HG02623 (cell line): ENCODE results near the gene PTPRF.

Source experiments
- ATAC-seq: cut with Tn5 transposase; IDR thresholded peaks from one replicate; pipeline ENCODE4 v1.9.1; 2021; ENCODE audit warnings: moderate library complexity; ENCODE audit not compliant: unreplicated experiment

PTPRF gene

DNA sequence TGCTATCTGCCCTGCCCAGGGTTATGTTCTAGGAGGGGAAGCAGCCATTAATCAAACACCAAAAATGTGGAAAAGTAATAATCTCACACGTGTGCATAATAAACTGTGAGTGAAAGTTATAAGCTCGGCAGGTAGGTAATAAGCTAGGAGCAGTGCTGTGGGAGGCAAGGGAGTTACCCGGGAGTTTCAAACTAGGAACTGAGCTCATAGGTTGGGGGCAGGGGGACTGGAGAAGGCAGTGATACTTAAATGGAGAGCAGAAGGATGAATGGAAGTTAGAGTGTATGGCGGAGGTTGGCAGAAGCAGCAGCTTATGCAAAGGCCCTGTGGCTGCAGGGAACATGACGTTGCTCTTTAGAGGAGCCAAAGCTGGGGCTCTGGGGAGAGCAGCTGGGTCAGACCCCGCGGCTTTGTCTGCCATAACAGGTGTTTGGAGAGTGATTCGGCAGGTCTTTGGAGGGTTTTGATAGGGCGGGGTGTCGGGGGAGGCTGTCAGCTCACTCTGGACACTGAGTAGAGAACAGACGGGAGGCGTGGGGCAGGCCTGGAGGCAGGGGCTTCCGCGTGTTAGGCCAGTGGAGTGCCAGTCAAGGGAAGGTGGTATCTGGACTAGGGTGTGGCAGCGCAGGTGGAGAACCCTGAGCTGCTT, 20.0 kb downstream of the PTPRF start:
- ATAC-seq, result no peak

DNA sequence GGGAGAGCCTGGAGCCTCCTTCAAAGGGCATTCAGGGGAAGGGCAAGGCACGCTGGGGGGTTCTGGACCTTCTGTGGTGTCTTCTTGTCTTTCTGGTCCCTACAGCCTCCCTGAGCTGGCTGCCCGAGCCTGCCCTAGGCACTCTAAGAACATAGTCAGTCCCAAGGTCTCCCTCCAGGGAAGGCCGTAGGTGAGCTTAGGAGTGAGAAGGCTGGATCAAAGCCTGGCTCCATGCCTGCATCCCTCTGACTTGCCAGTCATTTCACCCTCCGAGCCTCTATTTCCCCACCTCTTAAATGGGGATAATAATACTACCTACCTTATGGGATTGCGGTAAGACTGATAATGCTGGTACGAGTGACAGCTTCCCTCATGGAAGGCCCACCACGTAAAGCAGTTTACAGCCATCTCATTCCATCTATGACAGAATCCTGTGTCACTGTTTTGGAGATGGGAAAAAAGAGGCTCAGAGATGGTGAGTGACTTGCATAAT, 20.8 kb downstream of the PTPRF start:
- ATAC-seq, result no peak

DNA sequence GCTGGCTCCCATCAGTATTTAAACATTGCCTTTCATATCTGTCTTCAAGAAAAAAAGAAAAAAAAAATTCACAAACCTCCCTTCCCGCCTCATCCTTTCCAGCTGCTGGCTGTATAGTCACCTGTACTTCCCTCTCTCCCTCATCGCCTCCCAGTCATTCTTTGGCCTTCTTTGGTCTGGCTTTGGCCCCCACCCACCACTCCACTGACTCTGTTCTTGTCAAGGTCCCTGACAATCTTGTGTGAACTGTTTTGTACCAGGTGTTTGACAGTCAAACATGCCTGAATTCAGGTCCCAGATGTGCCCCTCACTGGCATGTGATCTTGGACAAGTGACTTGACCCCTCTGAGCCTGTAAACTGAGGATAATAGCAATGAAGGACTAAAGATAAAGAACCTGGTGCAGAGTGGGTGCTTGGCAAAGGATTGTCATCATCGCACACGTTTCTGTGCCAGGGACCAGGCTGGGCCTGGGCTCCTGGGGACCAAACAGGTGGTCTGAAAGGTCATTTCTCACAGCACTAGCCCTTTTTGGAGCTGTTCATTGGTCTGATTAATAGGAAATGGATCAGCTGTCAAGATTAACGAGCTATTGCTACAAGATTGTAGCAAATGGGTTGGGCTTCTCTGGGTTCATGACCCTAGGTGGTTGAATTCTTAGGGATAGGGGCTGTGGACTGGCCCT, 21.5 kb downstream of the PTPRF start:
- no peak for ATAC-seq

DNA sequence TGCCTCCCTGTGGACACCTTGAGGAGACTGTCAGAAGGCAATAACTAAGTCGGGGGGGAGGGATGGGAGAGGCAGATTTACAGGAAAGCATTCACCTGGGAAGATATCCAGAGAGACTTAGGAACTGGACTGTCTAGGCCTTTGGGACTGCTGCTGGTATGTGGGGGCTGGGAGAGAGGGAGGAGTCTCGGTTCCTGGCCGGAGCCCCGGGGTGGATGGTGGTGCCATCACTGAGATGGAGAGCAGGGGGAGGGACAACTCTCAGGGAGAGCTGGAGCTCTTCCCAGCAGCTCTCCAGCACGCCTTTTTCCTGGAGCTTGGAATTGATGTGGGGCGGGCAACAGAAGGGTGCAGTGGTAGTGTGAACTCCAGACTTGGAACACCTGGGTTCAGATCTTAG, 22.1 kb downstream of the PTPRF start:
- no peak for ATAC-seq

DNA sequence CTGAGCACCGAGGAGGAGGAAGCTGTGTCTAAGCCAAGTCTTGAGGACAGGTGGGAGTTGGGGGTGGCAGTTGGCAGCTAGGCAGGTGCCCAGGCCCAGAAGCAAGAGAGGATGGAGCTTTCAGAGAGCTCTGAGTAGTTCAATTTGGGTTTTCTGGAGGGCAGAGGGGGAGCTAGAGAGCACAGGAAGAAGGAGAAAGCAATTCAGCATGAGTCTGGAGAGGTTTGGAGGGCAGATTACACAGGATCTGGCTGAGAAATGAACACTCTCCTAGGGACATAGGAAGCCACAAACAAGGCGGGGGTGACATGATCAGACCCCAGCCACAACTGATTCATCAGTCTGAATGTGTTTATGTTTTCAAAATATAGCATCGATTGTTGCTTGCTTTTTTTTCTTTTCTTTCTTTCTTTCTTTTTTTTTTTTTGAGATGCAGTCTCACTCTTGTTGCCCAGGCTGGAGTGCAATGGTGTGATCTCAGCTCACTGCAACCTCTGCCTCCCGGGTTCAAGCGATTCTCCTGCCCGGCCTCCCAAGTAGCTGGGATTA, 23.8 kb downstream of the PTPRF start:
- no peak for ATAC-seq

DNA sequence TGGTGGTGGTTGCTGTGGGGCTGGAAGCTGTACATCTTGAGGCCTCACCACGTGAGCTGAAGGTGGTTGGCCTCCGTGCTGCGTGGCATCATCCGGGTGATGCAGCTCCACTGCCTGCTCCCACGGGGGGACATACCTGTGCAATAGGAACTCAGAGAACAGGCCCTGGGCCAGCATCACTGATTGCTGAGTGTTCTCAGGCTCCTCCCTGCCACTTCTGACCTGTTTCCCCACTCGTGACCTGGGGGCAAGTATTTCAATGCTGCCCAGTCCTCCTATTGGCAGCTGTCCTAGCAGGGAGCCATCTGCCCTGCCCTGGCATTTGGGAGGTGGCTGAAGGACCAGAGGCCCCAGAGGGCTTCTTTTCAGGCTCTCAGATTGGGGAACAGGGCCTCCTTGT, 26.1 kb downstream of the PTPRF start:
- no peak for ATAC-seq

DNA sequence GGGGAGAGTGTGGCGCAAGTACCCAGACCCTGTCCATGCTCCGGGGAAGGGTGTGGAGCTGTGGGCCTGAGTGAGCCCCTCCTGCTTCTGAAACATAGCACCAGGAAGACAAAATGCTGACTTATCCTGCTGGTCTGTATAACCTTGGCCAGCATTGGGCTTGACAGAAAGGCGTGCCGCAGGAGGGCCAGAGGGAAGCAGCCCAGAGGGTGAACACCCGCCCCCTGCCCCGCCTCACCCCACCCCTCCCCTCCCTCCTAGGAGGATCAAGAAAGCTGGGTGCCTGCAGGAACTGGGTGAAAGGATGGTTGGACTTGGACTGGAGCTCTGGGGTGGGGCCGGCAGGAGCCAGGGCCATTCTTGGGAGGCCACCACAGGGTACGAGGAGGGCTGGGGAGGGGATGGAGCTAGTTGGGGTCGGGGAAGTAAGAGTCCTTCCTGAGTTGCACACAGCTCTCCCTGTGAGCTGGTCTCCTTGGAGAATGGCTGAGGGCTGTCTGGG, 27.1 kb downstream of the PTPRF start:
- ATAC-seq, result no peak

DNA sequence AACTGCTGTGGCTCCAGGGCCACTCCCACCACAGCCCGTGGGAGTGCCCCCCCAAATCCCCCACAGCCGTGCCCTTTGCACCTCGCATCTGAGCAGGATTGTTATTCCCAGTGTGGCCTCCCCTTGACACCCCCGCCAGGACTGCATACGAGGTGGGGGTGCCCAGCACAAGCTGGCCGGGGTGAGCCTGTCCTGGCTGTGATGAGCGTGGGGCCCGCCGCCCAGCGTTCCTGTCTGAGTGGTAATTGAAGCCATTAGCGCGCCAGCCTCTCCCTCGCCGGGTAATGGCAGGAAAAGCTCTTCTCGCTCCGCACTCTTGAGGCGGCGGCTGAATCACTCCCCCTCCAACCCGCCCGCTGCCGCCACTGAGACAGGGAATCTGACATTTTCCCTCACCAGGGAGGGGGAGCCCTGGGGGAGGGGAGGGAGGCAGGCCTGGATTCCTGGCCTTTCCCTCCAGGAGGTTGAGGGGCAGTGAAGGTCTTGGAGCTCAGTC, 27.7 kb downstream of the PTPRF start:
- ATAC-seq, result no peak

DNA sequence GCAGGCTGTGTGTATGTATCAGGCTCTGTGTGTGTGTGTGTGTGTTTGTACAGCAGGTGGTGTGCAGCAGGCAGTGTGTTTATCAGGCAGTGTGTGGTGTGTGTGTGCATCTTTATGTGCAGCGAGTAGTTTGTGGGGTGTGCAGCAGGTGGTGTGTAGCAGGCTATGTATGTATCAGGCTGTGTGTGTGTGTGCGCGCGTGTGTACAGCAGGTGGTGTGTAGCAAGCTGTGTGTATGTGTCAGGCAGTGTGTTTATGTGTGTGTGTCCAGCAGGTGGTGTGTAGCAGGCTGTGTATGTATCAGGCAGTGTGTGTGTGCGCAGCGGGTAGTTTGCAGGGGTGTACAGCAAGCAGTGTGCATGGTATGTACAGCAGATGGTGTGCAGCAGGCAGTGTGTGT, 29.0 kb downstream of the PTPRF start:
- no peak for ATAC-seq

DNA sequence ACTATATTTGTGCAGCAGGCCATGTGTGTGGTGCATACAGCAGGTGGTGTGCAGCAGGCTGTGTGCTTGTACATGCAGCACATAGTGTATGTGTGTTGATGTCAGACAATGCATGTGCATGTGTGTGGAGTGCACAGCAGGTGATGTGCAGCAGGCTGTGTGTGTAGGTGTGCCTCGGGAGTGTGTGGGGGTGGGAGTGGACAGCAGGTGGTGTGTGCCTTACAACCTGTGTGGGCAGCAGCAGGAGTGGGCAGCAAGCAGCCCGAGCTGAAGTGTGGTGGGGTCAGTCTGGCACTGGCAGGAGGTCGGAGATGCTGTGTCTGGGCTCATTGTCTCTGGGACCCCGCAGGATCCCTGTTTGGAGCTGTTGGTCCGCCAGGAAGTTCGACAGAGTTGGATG, 29.6 kb downstream of the PTPRF start:
- ATAC-seq, result no peak

DNA sequence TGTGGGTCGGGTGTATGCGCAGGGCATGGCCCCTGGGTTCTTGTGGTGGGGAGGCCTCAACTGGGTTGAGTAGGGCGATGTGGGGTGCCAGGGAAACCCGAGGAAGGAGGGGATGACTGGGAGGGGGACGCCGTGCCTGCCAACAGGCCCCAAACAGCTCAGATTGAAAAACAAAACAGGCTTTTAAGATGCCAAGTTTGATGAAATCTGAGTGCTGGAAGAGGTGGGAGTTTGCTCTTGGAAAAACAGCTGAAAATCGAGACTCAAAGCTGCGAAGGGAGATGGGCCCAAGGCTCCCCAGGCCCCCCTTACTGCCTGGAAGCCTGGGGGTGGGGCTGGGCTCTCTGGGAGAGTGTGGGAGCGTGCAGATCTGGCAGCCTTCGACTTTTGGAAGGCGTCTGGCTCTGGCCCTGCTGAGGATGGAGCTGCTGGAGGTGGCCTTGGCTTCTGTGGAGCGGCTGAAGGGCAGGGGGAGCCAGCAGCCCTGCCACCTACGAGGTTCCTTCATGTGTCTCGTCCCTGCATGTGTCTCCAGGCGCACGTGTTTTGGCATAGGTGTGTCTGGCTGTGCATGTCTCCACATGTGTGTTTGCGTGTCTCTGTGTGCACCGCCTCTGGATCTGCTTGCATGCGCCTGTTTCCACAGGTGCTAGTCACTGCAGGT, 33.3 kb downstream of the PTPRF start:
- no peak for ATAC-seq

DNA sequence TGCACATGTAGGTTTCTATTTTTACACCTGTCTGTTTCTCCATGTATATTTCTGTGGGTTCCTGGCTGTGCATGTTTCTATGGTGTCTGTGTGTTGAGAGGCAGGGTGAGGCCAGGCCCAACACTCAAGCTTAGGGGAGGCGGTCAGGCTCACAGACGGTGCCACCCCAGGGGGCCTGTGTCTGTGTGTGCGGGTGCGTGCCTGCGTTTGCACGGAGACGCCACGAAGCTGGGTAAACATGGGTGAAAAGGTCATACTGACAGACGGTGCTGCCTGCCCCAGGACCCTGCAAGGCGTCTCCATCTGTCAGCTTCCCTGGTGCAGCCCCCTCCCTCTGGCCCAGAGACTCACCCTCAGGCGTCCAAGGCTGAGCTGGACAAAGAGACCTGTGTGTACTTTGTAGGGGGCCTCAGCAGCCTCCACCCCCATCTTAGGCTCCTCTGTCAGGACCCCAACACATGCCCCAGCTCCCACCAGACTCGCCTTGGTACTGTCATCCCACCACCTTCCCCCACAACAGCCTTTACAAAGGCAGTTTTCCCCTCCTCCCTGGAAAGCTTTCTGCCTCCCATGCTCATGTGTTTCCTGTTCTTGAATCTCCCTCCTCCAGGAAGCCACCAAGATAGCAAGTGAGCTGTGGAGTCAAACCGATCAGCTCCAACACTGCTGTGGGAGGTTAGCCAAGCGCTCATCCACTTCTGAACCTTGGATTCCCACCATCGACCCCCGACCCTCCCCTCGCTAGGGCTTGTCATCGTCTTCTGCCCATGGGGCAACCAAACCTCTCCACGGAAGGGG, 34.1 kb downstream of the PTPRF start:
- ATAC-seq, result no peak

DNA sequence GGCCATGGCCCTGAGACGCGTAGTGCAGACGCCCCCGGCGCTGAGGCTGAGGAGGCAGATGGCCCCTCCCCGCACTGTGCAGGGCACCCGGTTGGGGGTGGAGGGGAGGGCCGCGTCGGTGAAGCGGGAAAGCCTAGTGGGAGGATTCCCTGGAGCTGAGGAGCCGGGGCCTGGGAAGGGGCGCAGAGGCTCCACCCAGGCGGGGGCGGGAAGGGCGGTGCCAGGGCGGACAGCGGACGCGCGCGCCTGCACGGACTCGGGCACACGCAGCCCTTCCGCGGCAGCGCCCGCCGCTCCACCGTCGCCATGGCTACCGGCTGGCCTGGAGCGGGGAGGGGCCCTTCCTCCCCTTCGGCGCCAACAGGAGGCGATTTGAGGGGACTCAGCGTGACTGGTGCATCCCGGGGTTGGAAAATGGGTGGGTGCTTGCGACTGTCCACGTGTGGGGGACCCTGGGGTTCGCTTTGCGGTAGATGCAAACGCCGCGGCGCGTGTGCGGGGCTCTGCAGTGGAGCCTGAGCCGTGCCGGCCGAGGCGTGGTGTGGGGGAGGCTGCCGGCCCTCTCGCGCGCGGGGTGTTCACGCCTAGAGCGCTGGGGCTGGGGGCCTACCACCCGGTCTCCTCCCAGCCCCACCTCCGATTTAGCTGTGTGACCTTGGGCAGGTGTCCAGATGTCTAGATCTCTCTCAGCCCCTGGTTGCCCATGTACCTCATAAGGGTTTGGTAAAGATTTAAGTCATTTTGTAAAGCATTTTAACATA, 35.1 kb downstream of the PTPRF start:
- ATAC-seq, result no peak

DNA sequence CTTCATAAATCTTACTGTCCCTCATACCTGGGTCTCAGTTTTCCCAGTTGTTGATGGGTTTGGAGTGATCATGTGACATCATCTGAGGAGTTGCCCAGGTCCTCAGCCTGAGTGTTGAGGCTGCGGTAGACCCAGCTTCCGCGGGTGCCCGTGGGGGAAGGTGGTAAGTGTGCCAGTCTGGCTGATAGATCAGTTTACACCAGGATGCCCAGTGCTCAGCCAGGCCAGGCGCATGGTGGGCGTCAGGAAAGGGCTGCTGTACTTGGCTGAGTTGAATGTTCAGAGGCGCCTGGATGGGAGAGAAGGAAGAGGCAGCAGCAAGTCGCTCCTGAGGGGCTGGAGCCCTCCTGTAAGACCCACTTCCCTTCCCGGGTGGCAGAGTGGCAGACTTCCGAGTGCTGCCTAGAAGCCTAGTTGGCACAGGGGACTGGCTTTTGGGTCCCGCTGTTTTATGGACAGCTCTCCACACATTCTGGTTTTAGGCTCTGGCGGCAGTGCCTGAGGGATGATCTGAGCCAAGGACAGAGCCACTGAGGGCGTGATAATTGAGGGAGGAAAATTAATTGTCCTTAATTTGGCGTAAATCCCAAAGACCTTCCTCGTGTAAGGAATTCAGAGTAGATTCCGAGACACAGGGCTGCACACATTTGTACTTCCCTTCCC, 35.8 kb downstream of the PTPRF start:
- no peak for ATAC-seq

DNA sequence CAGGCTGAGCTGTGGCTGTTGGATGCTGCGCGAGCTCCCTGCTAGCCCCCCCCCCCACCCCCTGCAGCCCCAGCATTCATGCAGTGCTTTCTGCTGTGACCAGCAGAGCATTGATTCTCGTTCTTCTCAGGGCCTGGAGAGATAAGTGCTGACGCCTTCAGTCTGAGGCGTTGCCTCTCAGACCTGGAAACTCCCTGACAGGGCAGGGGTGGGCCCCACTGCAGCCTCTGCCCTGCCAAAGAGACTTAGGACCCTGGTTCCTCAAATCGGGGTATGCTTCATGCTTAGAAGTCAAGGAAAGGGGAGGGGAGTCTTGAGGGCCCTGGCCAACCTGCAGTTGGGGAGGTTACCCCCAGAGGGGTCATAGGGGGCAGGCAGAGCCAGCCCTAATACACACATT, 38.5 kb downstream of the PTPRF start:
- no peak for ATAC-seq

DNA sequence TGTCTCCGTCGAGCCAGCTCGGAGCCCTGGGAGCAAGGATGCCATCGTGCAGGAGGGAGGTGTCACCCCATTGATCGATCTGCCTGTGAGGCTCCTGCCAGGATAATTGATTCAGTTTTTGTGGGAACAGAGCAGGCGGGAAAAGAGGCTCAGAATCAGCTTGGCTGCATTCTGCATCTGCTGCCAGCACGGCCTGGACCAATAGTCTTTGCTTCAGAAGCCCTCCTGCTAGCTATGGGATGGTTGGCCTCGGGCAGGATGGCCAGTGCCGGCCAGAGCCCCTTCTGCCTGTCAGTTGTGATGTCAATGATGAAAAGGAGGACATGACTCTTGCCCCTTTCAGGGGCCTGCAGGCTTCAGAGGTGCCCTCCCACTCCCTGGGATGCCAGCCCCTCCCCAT, 39.6 kb downstream of the PTPRF start:
- no peak for ATAC-seq

DNA sequence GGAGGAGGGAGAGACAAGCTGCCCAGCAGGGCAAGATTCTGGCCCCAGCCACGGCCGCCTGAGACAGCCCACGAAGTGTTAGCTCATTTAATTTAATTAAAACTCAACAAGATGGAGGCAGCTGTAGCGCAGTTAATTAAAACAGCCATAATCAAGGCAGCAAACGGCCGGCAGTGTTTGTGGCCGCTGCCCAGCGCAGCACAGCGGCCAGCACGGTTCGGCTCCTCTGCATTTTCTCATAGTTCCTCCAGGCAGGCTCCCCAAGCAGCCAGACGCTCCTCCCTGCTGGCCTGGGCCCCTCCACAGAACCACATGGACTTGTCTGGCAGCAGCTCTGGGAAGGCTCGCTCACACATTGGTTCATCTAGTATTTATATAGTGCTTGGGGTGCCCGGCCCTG, 40.0 kb downstream of the PTPRF start:
- no peak for ATAC-seq

DNA sequence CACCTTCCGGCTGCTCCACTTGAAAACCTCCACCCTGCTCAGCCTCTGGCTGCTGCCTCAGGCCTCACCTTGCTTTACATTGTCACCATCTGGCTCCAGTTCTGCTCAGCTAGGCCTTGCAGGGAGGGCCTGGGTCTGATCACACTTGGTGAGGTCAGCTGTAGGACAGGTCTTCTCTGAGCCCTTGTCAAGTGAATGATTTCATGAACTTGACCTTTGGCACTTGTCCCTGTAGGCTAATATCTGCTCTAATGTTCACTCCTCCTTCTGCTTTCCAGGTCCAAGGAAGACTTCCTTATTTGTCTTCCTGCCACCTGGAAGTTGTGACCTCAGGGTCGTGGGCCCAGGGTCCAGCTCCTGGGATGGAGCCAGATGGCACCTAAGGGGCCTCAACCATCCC, 41.4 kb downstream of the PTPRF start:
- no peak for ATAC-seq

DNA sequence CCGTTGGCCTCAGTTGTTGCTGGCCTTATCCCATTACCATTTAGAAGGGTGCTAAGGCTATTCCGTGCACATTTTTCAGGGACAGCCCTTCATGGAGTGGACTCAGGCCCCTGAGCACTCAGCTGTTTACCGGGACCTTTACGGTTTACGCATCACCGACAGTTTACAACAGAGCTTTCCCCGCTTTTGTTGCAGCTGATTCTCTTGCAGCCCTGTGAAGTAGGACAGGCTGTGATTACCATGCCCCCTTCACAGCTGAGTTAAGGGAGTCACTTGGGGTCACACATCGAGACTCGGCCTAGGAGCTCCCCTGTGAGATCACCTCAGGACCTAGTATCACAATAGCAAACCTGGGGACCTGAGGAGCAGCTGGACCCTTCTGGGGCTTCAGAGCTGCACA, 41.9 kb downstream of the PTPRF start:
- no peak for ATAC-seq
